Measurements from ENCODE around the gene DCC.
"Not testable (repeated sequence)": the region's sequence is repeated elsewhere in the genome, so short reads cannot be mapped to it uniquely, and the experiment has no call there.

DCC gene

GRCh38 chr18:53402670-53403069 lies 1062.7 kb downstream of the DCC start:
- DNase-seq (ENCODE audit: low read depth) = no peak

- no peak for DNase-seq (ENCODE audit: low read depth)
Measured at GRCh38 chr18:53408271-53408670, 1068.3 kb downstream of the DCC start.

GRCh38 chr18:53411511-53411910 lies 1071.5 kb downstream of the DCC start:
- no peak for DNase-seq (ENCODE audit: low read depth)

GRCh38 chr18:53417003-53417402 lies 1077.0 kb downstream of the DCC start:
- DNase-seq (ENCODE audit: low read depth) = no peak

GRCh38 chr18:53421869-53422268 lies 1081.9 kb downstream of the DCC start:
- no peak for DNase-seq (ENCODE audit: low read depth)

GRCh38 chr18:53422896-53423295 lies 1082.9 kb downstream of the DCC start:
- DNase-seq (ENCODE audit: low read depth) = no peak

- no peak for DNase-seq (ENCODE audit: low read depth)
Measured at GRCh38 chr18:53426666-53427184, 1086.7 kb downstream of the DCC start.

GRCh38 chr18:53441761-53442414 lies 1101.9 kb downstream of the DCC start:
- DNase-seq (ENCODE audit: low read depth) = no peak

GRCh38 chr18:53442415-53442783 lies 1102.4 kb downstream of the DCC start:
- DNase-seq (ENCODE audit: low read depth) = no peak

- no peak for DNase-seq (ENCODE audit: low read depth)
Measured at GRCh38 chr18:53443336-53443735, 1103.3 kb downstream of the DCC start.

GRCh38 chr18:53443831-53444230 lies 1103.8 kb downstream of the DCC start:
- DNase-seq (ENCODE audit: low read depth) = no peak

GRCh38 chr18:53451902-53452301 lies 1111.9 kb downstream of the DCC start:
- no peak for DNase-seq (ENCODE audit: low read depth)

GRCh38 chr18:53457068-53457467 lies 1117.1 kb downstream of the DCC start:
- DNase-seq (ENCODE audit: low read depth) = peak; percentile 5

GRCh38 chr18:53458268-53458667 lies 1118.3 kb downstream of the DCC start:
- no peak for DNase-seq (ENCODE audit: low read depth)

- no peak for DNase-seq (ENCODE audit: low read depth)
Measured at GRCh38 chr18:53458944-53459580, 1119.1 kb downstream of the DCC start.

- no peak for DNase-seq (ENCODE audit: low read depth)
Measured at GRCh38 chr18:53467756-53468155, 1127.8 kb downstream of the DCC start.

GRCh38 chr18:53468173-53468572 lies 1128.2 kb downstream of the DCC start:
- DNase-seq (ENCODE audit: low read depth) = not testable (repeated sequence)

- no peak for DNase-seq (ENCODE audit: low read depth)
Measured at GRCh38 chr18:53472546-53472945, 1132.5 kb downstream of the DCC start.

- DNase-seq (ENCODE audit: low read depth) = no peak
Measured at GRCh38 chr18:53478155-53478554, 1138.2 kb downstream of the DCC start.

GRCh38 chr18:53486296-53486695 lies 1146.3 kb downstream of the DCC start:
- DNase-seq (ENCODE audit: low read depth) = no peak

GRCh38 chr18:53489266-53489665 lies 1149.3 kb downstream of the DCC start:
- no peak for DNase-seq (ENCODE audit: low read depth)

- DNase-seq (ENCODE audit: low read depth) = no peak
Measured at GRCh38 chr18:53490019-53490418, 1150.0 kb downstream of the DCC start.

GRCh38 chr18:53496028-53496427 lies 1156.0 kb downstream of the DCC start:
- DNase-seq (ENCODE audit: low read depth) = no peak

GRCh38 chr18:53503914-53504441 lies 1164.0 kb downstream of the DCC start:
- no peak for DNase-seq (ENCODE audit: low read depth)

Measured in GM04504 (cell line).